AG09309 (cell line): ENCODE data around the gene GXYLT2.

ENCODE experiments used
- DNase-seq: peaks from one replicate; pipeline ENCODE4 v3.0.0-alpha.2; 2010; ENCODE audit warnings: low read depth
- H3K4me3 ChIP-seq: 2 replicates; pipeline ENCODE4 v1.5.1; 2011; ENCODE audit warnings: mild to moderate bottlenecking, low read depth, low read length, moderate library complexity; ENCODE audit not compliant: control insufficient read depth
- TF ChIP-seq, protein P1 (sequence below): IDR thresholded peaks from 2 replicates; pipeline ENCODE4 v1.5.1; 2011; ENCODE audit warnings: mild to moderate bottlenecking, low read depth, low read length, inconsistent platforms; ENCODE audit not compliant: insufficient read depth, control insufficient read depth; ENCODE audit errors: missing control alignments

Gene GXYLT2

GRCh38 chr3:72949016-72949415, 61.2 kb downstream of the GXYLT2 start:
- H3K4me3 ChIP-seq, result no peak overlapping the region
- DNase-seq, result no peak
- TF ChIP-seq, protein P1, sequence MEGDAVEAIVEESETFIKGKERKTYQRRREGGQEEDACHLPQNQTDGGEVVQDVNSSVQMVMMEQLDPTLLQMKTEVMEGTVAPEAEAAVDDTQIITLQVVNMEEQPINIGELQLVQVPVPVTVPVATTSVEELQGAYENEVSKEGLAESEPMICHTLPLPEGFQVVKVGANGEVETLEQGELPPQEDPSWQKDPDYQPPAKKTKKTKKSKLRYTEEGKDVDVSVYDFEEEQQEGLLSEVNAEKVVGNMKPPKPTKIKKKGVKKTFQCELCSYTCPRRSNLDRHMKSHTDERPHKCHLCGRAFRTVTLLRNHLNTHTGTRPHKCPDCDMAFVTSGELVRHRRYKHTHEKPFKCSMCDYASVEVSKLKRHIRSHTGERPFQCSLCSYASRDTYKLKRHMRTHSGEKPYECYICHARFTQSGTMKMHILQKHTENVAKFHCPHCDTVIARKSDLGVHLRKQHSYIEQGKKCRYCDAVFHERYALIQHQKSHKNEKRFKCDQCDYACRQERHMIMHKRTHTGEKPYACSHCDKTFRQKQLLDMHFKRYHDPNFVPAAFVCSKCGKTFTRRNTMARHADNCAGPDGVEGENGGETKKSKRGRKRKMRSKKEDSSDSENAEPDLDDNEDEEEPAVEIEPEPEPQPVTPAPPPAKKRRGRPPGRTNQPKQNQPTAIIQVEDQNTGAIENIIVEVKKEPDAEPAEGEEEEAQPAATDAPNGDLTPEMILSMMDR, result no peak

GRCh38 chr3:72950372-72950771, 62.5 kb downstream of the GXYLT2 start:
- no peak overlapping the region for H3K4me3 ChIP-seq
- no peak for DNase-seq
- TF ChIP-seq, protein P1, result no peak

DNA sequence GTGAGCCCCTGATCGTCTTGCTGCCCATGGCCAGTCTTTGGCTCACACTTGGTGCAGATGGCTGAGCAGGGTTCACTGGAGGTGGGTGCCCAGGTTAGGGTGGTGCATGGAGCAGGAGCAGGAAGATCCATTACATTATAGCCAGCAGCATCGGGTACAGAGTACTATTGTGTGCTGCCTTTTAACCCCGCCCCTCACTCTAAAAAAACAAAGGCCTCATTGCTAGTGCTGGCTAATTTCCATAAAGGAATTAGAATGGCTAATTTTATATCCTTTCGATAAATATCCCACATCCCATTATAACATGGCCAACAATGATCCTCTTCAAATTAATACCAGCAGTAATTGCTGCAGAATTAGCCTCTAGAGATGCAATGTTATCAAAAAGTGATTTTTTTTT, 63.0 kb downstream of the GXYLT2 start:
- TF ChIP-seq, protein P1, result no peak
- no peak overlapping the region for H3K4me3 ChIP-seq
- no peak for DNase-seq

DNA sequence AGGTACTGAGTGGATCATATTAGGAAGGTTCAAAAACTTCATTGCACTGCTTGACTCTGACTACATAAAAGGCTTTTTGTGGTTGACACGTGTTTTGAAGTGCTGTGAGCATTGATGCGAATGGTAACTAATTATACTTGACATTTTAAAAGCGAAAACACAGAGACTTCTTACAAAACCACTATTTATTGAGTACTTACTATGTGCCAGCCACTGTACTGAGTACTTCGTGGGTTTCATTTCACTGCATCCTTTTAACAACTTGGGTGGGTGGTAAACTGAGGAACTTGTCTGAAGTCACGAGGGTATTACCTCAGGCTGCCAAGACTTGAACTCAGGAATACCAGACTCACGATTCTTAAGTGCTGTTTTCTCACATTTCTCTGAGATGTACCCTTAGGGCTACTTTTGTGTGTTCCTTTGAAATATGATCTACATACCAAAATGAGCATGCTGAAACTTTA, 63.4 kb downstream of the GXYLT2 start:
- TF ChIP-seq, protein P1, result no peak
- DNase-seq, result no peak
- H3K4me3 ChIP-seq, result no peak overlapping the region

DNA sequence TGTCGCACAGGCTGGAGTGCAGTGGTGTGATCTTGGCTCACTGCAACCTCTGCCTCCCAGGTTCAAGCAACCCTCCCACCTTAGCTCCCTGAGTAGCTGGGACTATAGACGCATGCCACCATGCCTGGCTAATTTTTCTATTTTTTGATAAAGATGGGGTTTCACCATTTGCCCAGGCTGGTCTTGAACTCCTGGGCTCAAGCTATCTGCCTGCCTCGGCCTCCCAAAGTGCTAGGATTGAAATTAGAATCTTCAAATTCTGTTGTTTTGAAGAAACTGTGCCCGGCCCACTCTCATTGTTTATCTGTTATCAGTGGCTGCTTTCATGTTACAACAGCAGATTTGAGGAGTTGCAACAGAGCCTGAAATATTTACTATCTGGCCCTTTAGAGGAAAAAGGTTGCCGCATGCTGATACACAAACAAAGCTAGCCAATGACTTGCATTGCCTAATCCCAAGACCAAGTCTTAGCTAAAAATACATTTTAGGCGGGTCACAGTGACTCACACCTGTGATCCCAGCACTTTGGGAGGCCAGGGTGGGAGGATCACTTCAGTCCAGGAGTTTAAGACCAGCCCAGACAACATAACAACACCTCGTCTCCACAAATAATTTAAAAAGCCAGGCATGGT, 65.6 kb downstream of the GXYLT2 start:
- H3K4me3 ChIP-seq, result no peak overlapping the region
- DNase-seq, result no peak
- TF ChIP-seq, protein P1, result no peak

DNA sequence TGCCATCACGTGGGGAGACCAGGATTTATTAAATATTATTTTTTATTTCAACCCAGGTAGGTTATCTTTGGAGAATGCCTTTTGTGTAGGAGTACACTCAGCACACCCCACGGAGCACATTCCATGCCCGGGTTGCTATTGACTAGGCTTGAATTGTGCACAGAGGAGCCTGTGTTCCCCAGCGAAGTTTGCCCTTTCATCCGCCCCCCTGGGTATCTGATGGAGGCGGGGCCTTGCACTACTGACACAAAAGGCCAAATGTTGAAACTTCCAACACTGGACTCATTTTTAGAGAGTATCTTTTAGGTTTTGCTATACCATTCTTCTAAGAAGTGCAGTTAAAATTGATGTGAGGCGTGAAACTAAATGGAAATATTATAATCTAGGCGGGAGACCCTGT, 69.5 kb downstream of the GXYLT2 start:
- TF ChIP-seq, protein P1, result no peak
- H3K4me3 ChIP-seq, result no peak overlapping the region
- DNase-seq, result no peak

DNA sequence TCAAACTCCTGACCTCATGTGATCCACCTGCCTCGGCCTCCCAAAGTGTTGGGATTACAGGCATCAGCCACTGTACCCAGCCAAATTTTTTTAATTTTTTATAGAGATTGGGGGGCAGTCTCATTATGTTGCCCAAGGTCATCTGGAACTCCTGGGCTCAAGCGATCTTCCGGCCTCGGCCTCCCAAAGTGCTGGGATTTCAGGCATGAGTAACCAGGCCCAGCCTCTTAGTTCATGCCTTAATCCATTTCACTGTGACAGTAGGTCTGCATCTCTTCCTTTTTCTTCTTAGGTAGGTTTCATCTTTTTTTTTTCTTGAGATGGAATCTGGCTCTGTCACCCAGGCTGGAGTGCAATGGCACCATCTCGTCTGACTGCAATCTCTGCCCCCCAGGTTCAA, 71.5 kb downstream of the GXYLT2 start:
- DNase-seq, result no peak
- no peak overlapping the region for H3K4me3 ChIP-seq
- TF ChIP-seq, protein P1, result no peak
